Neural cell (in vitro differentiated cells): ENCODE measurements around the gene CHST11. TPM values are rescaled to one million over a fixed set of nuclear protein-coding genes. Genes with fewer than 3 reads are reported as not detected.

ENCODE experiments used
- H2AFZ ChIP-seq: fragments of 200-600, 300-800 bp; sonication (generic), shearing (Covaris generic); 2 replicates; pipeline ENCODE4 v1.6.0; 2014; ENCODE audit warnings: low read depth, mild to moderate bottlenecking, antibody characterized with exemption, low read length, moderate library complexity
- H3F3A ChIP-seq: fragments of 200-600 bp; shearing (Covaris generic); 2 replicates; pipeline ENCODE4 v1.6.1; 2016; ENCODE audit warnings: mild to moderate bottlenecking, moderate library complexity, mixed read lengths, antibody characterized with exemption, low read length; ENCODE audit not compliant: insufficient read depth, poor library complexity, severe bottlenecking
- H3K27ac ChIP-seq: fragments of 200-600, 300-800 bp; sonication (generic), shearing (Covaris generic); 2 replicates; pipeline ENCODE4 v1.5.1; 2014; ENCODE audit warnings: mild to moderate bottlenecking, low read length, moderate library complexity
- H3K27me3 ChIP-seq: fragments of 300-800, 200-600 bp; sonication (generic), shearing (Covaris generic); 2 replicates; pipeline ENCODE4 v1.6.0; 2014; ENCODE audit warnings: mild to moderate bottlenecking, low read depth, low read length, moderate library complexity; ENCODE audit not compliant: insufficient read depth
- H3K36me3 ChIP-seq: fragments of 300-800, 200-600 bp; sonication (generic), shearing (Covaris generic); 2 replicates; pipeline ENCODE4 v1.5.1; 2014; ENCODE audit warnings: mild to moderate bottlenecking, antibody characterized with exemption, low read length, moderate library complexity; ENCODE audit not compliant: insufficient read depth
- H3K4me2 ChIP-seq: fragments of 300-800, 200-600 bp; sonication (generic), shearing (Covaris generic); 2 replicates; pipeline ENCODE4 v1.6.0; 2014; ENCODE audit warnings: mild to moderate bottlenecking, low read length
- H3K4me3 ChIP-seq: fragments of 300-800, 200-600 bp; sonication (generic), shearing (Covaris generic); 2 replicates; pipeline ENCODE4 v1.5.1; 2014; ENCODE audit warnings: mild to moderate bottlenecking, low read length, moderate library complexity
- H3K79me2 ChIP-seq: fragments of 200-600 bp; shearing (Covaris generic); replicated peaks from 2 replicates; pipeline ENCODE4 v1.6.0; 2014; ENCODE audit warnings: mild to moderate bottlenecking, low read length, moderate library complexity; ENCODE audit not compliant: insufficient read depth
- H3K9ac ChIP-seq: fragments of 300-800, 200-600 bp; sonication (generic), shearing (Covaris generic); 2 replicates; pipeline ENCODE4 v1.6.1; 2016; ENCODE audit warnings: mild to moderate bottlenecking, low read length, mixed read lengths
- H3K9me2 ChIP-seq: fragments of 200-600 bp; shearing (Covaris generic); 2 replicates; pipeline ENCODE4 v1.6.1; 2016; ENCODE audit warnings: mild to moderate bottlenecking, low read length, mixed read lengths; ENCODE audit not compliant: insufficient read depth
- H3K9me3 ChIP-seq: fragments of 200-600, 300-800 bp; sonication (generic), shearing (Covaris generic); 2 replicates; pipeline ENCODE4 v1.6.1; 2016; ENCODE audit warnings: mild to moderate bottlenecking, mixed run types, low read length, moderate library complexity, mixed read lengths
- H4K20me1 ChIP-seq: fragments of 200-600 bp; shearing (Covaris generic); 2 replicates; pipeline ENCODE4 v1.6.1; 2016; ENCODE audit warnings: mild to moderate bottlenecking, mixed run types; ENCODE audit not compliant: insufficient read depth
- CTCF ChIP-seq: fragments of 450-650 bp; IDR thresholded peaks from 2 replicates; pipeline ENCODE4 v1.5.1; 2014; ENCODE audit warnings: antibody characterized with exemption, mild to moderate bottlenecking, moderate library complexity; ENCODE audit not compliant: poor library complexity, severe bottlenecking
- EP300 ChIP-seq: fragments of 450-650 bp; conservative IDR thresholded peaks from 2 replicates; pipeline ENCODE4 v1.6.1; 2014; ENCODE audit warnings: antibody characterized with exemption, mild to moderate bottlenecking, moderate library complexity; ENCODE audit not compliant: poor library complexity, severe bottlenecking
- EZH2 ChIP-seq: fragments of 200-600, 300-800 bp; shearing (Covaris generic), sonication (generic); IDR thresholded peaks from 2 replicates; pipeline ENCODE4 v1.6.1; 2014; ENCODE audit warnings: antibody characterized with exemption, low read length, borderline replicate concordance, mild to moderate bottlenecking; ENCODE audit not compliant: insufficient read depth, poor library complexity, severe bottlenecking
- MXI1 ChIP-seq: fragments of 450-650 bp; conservative IDR thresholded peaks from 2 replicates; pipeline ENCODE4 v1.6.1; 2014; ENCODE audit warnings: antibody characterized with exemption, mild to moderate bottlenecking; ENCODE audit not compliant: poor library complexity, severe bottlenecking
- POLR2AphosphoS5 ChIP-seq: IDR thresholded peaks from 2 replicates; pipeline ENCODE4 v1.6.1; 2012
- RAD21 ChIP-seq: fragments of 450-650 bp; conservative IDR thresholded peaks from 2 replicates; pipeline ENCODE4 v1.6.1; 2014; ENCODE audit warnings: antibody characterized with exemption, mild to moderate bottlenecking, moderate library complexity
- REST ChIP-seq: IDR thresholded peaks from 2 replicates; pipeline ENCODE4 v1.6.1; 2012; ENCODE audit warnings: borderline replicate concordance
- SMC3 ChIP-seq: fragments of 450-650 bp; conservative IDR thresholded peaks from 2 replicates; pipeline ENCODE4 v1.6.1; 2014; ENCODE audit warnings: antibody characterized with exemption, mild to moderate bottlenecking, moderate library complexity; ENCODE audit not compliant: poor library complexity
- TAF1 ChIP-seq: IDR thresholded peaks from 2 replicates; pipeline ENCODE4 v1.6.1; 2012; ENCODE audit warnings: low read depth
- polyA plus RNA-seq: library from polyadenylated mRNA; depleted of rRNA; stranded (reverse); fragments of >200 nt; gene quantifications from 2 replicates; pipeline ENCODE4 v1.2.3, GENCODE V29; 2014

CHST11 gene
- polyA plus RNA-seq, 1 donor from 2014 or later = 15.0 TPM

DNA sequence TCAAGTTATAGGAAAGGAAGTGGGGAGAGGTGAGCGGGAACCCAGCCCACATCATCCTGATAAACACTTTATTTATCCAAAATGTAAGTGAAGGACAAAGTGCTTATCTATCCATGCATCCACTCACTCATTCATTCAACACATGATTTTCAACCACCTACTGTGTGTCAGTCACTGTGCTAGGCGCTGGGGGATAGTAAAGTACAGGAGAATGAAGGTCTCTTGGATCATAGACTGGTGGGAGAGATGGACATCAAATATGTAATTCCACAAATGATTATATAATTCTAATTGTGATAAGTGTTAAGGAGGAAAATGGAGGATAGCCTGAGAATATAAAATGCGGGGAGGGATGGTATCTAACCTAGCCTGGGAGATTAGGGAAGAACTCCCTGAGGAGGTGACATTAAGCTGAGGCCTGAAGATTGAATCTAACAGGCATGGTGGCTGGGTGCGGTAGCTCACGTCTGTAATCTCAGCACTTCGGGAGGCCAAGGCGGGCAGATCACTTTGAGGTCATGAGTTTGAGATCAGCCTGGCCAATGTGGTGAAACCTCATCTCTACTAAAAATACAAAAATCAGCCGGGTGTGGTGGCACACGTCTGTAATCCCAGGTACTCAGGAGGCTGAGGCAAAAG lies 41.3 kb upstream of the CHST11 start:
- H3K27ac ChIP-seq = no peak overlapping the region
- H3F3A ChIP-seq = no peaks in the 10 kb centered on the region
- no peak overlapping the region for H3K9ac ChIP-seq
- H3K4me2 ChIP-seq = no peak overlapping the region
- H4K20me1 ChIP-seq = no peaks in the 10 kb centered on the region
- H3K9me2 ChIP-seq = no peaks in the 10 kb centered on the region
- TF ChIP-seq TAF1 = no peak
- TF ChIP-seq MXI1 = no peak
- no peak for TF ChIP-seq RAD21
- no peak overlapping the region for H2AFZ ChIP-seq
- H3K36me3 ChIP-seq = no peaks in the 10 kb centered on the region
- no peak overlapping the region for H3K4me3 ChIP-seq
- H3K79me2 ChIP-seq = no peaks in the 10 kb centered on the region
- H3K27me3 ChIP-seq = no peaks in the 10 kb centered on the region
- no peaks in the 10 kb centered on the region for H3K9me3 ChIP-seq

GRCh38 chr12:104416136-104416535 lies 40.6 kb upstream of the CHST11 start:
- Histone ChIP-seq H3K4me3 (no peak overlapping the region), H3K9ac (no peak overlapping the region), H3F3A (no peaks in the 10 kb centered on the region), H2AFZ (no peak overlapping the region), H3K4me2 (no peak overlapping the region), H3K9me3 (no peaks in the 10 kb centered on the region), H3K27ac (no peak overlapping the region), H3K9me2 (no peaks in the 10 kb centered on the region), H3K36me3 (no peaks in the 10 kb centered on the region), H3K27me3 (no peaks in the 10 kb centered on the region), H4K20me1 (no peaks in the 10 kb centered on the region), H3K79me2 (no peaks in the 10 kb centered on the region)
- no peak for TF ChIP-seq SMC3
- no peak for TF ChIP-seq MXI1
- no peak for TF ChIP-seq REST
- no peak for TF ChIP-seq EP300

DNA sequence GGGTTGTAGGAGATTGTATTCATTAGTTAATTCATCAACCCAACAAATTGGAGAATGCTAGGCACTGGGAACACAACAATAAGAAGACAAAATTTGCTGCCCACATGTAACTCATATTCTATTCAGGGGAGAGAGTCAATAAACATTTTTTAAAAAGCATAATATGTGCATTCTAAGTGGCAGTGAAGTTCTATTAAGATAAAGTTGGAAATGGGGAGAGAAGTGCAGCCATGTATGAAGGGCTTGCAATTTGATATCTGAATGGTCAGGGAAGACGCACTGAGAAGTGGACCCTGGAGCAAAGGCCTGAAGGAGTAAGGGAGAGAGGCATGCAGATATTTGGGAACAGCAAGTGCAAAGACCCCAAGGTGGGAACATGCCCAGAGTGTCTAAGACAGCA lies 40.2 kb upstream of the CHST11 start:
- Histone ChIP-seq H3K27ac (no peak overlapping the region), H3K27me3 (no peaks in the 10 kb centered on the region), H3K36me3 (no peaks in the 10 kb centered on the region), H3K9ac (no peak overlapping the region), H3K79me2 (no peaks in the 10 kb centered on the region), H4K20me1 (no peaks in the 10 kb centered on the region), H3F3A (no peaks in the 10 kb centered on the region), H2AFZ (no peak overlapping the region), H3K4me3 (no peak overlapping the region), H3K9me2 (no peaks in the 10 kb centered on the region), H3K4me2 (no peak overlapping the region), H3K9me3 (no peaks in the 10 kb centered on the region)
- TF ChIP-seq POLR2AphosphoS5 (no peak), SMC3 (no peak), RAD21 (no peak), CTCF (no peak), EZH2 (no peak), MXI1 (no peak), TAF1 (no peak), EP300 (no peak), REST (no peak)
